BE2C (cell line): ENCODE results near the gene HIVEP3.

Experiments
- DNase-seq: peaks from one replicate; pipeline ENCODE4 v3.0.0-alpha.2; 2020
- H3K27me3 ChIP-seq: fragments of 250-450 bp; sonication (Bioruptor Pico); 2 replicates; pipeline ENCODE4 v1.5.1; 2020; ENCODE audit warnings: mild to moderate bottlenecking
- H3K36me3 ChIP-seq: fragments of 250-450 bp; sonication (Bioruptor Pico); 2 replicates; pipeline ENCODE4 v1.5.1; 2020; ENCODE audit warnings: mild to moderate bottlenecking
- H3K4me1 ChIP-seq: fragments of 250-450 bp; sonication (Bioruptor Pico); 2 replicates; pipeline ENCODE4 v1.5.1; 2020
- H3K4me3 ChIP-seq: 2 replicates; pipeline ENCODE4 v1.5.1; 2011; ENCODE audit warnings: low read depth, low read length
- H3K9me3 ChIP-seq: fragments of 250-450 bp; sonication (Bioruptor Pico); 2 replicates; pipeline ENCODE4 v1.5.1; 2020
- CTCF ChIP-seq: IDR thresholded peaks from 2 replicates; pipeline ENCODE4 v1.5.1; 2012; ENCODE audit warnings: mild to moderate bottlenecking, low read depth, low read length

Gene HIVEP3

DNA sequence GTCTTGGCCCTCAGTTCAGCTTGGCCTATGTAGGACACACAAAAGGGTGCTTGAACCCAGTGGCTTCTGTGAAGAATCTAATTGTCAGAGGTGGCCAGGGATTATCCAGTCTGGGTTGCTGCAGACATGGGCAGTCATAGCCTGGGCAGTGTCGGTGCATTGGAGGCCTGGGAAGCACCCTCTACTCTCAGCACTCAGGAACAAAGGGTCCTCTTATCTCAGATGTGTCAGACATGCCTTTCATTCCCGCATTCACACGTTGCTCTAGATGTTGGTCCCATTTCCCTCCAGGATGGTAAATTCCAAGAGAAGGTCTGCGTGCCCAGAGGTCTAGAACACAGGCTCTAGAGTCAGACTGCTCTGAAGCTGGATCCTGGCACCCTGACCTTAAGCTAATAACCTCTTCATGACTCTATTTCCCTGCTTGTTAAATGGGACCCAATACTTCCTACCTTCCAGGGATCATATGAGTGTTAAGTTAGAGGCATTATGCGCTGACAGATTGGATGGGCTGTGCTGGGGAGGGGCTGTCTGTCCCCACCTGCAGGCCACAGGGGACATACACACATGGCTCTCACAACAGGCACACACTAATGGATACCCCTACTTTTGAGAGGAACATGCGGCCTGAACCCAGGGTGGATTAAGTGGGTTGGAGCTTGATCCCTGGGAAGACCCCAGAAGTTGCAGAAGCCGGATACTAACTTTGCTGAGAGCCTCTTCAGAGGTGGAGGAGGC is 417.8 kb downstream of the HIVEP3 start:
- TF ChIP-seq CTCF = no peak
- DNase-seq = no peak
- no peaks in the 10 kb centered on the region for H3K9me3 ChIP-seq
- no peaks in the 10 kb centered on the region for H3K36me3 ChIP-seq
- H3K27me3 ChIP-seq = no peaks in the 10 kb centered on the region
- no peak overlapping the region for H3K4me3 ChIP-seq
- peaks cover 13% of the 10 kb centered on the region for H3K4me1 ChIP-seq

- H3K4me3 ChIP-seq = no peak overlapping the region
- H3K9me3 ChIP-seq = no peaks in the 10 kb centered on the region
- H3K4me1 ChIP-seq = peaks cover 13% of the 10 kb centered on the region
- H3K36me3 ChIP-seq = no peaks in the 10 kb centered on the region
- no peak for TF ChIP-seq CTCF
- no peaks in the 10 kb centered on the region for H3K27me3 ChIP-seq
- DNase-seq = no peak
These were observed 418.3 kb downstream of the HIVEP3 start for GRCh38 chr1:41500378-41500777.

GRCh38 chr1:41499591-41499990 is 419.1 kb downstream of the HIVEP3 start:
- Histone ChIP-seq H3K4me3 (no peak overlapping the region), H3K27me3 (no peaks in the 10 kb centered on the region), H3K9me3 (no peaks in the 10 kb centered on the region), H3K36me3 (no peaks in the 10 kb centered on the region), H3K4me1 (peaks cover 13% of the 10 kb centered on the region)
- no peak for DNase-seq
- TF ChIP-seq CTCF = no peak

DNA sequence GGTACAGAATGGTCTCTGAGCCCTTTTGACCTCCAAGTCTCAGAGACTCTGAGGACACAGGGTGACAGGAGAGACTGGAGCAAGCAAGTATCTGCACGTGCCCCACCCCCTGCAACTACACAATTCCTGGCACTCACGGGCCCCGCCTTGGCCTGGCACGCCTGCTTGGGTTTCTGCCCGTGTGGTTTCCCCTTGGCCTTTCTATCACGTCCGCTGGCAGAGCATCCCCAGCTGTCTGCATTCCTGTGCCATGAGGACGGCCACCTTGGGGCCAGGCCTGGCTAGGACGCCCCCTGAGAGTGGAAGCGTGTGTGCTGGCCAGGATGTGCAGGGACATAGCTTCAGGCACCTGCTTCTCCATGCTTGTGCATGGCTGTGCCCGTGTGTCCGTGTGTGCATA is 419.9 kb downstream of the HIVEP3 start:
- Histone ChIP-seq H3K4me1 (peaks cover 10% of the 10 kb centered on the region), H3K36me3 (no peaks in the 10 kb centered on the region), H3K27me3 (no peaks in the 10 kb centered on the region), H3K9me3 (no peaks in the 10 kb centered on the region), H3K4me3 (no peak overlapping the region)
- DNase-seq = no peak
- TF ChIP-seq CTCF = no peak

DNA sequence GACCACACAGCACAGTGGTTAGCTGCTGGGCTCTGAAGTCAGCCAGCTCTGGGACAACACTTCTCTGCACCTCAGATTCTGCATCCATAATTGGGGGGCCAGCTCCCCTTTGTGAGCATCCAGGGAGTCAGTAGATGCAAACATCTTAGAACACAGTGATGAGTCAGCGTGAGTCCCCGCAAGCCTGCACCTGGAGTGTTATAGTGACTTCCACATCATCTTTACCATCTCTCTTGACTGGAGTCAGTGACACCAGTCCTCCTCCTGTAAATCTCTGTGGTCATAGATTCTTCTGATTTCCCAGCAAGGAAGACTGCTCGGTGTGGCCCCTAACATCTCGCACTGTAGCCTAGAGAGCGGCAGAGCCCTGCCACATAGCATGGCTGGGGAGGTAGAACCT is 420.3 kb downstream of the HIVEP3 start:
- Histone ChIP-seq H3K4me1 (peaks cover 6% of the 10 kb centered on the region), H3K36me3 (no peaks in the 10 kb centered on the region), H3K4me3 (no peak overlapping the region), H3K9me3 (no peaks in the 10 kb centered on the region), H3K27me3 (no peaks in the 10 kb centered on the region)
- TF ChIP-seq CTCF = no peak
- no peak for DNase-seq

GRCh38 chr1:41497461-41498030 is 421.2 kb downstream of the HIVEP3 start:
- no peak overlapping the region for H3K4me3 ChIP-seq
- H3K4me1 ChIP-seq = no peaks in the 10 kb centered on the region
- DNase-seq = no peak
- no peaks in the 10 kb centered on the region for H3K9me3 ChIP-seq
- H3K36me3 ChIP-seq = no peaks in the 10 kb centered on the region
- no peaks in the 10 kb centered on the region for H3K27me3 ChIP-seq
- no peak for TF ChIP-seq CTCF
